HG02981 (cell line): ENCODE measurements around the gene PVRIG.
"Not testable (repeated sequence)": the region's sequence is repeated elsewhere in the genome, so short reads cannot be mapped to it uniquely, and the experiment has no call there.

ENCODE experiments used
- ATAC-seq: cut with Tn5 transposase; IDR thresholded peaks from one replicate; pipeline ENCODE4 v1.9.1; 2021; ENCODE audit warnings: mild to moderate bottlenecking, moderate library complexity; ENCODE audit not compliant: unreplicated experiment

PVRIG gene

DNA sequence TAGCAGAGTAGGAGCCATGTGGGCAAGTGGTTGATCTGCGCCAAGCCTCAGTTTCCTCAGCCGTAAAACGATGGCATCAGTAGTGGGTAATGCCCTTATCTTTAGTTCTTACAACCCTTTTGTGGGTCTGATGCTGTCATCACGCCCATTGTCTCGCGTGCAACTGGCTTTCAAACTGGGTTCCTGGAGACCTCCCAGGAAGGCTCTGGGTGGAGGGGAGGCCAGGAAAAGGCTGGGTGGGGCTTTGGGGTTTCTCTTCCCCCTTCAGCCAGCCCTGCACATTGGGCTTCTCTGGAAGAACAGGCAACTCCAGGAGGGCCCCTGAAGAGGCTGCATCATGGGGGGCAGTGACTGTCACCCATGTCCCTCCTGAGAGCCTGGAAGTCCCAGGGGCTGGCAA is 5.1 kb downstream of the PVRIG start:
- ATAC-seq: not testable (repeated sequence)

DNA sequence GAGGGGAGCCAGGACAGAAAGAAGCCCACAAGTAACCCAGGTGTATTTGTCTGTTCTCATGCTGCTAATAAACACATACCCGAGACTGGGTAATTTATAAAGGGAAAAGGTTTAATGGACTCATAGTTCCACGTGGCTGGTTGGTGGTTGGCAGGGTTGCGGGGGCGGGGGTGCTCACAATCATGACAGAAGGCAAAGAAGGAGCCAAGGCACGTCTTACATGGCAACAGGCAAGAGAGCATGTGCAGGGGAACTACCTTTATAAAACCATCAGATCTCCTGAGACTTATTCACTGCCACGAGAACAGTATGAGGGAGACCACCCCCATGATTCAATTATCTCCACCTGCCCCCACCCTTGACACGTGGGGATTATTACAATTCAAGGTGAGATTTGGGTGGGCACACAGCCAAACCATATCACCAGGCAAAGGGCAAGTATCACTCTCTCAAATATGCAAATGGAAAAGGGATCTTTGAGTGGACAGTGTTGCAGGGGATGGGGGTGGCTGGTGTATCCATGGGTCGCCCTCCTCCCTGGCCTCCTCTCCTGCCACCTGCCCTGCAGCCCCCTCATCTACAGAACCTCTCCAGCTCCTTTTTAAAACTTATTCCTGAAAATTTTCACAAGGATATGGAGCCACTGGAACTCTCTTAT is 15.0 kb downstream of the PVRIG start:
- ATAC-seq: not testable (repeated sequence)

GRCh38 chr7:100239975-100240374 is 20.2 kb downstream of the PVRIG start:
- ATAC-seq: not testable (repeated sequence)

DNA sequence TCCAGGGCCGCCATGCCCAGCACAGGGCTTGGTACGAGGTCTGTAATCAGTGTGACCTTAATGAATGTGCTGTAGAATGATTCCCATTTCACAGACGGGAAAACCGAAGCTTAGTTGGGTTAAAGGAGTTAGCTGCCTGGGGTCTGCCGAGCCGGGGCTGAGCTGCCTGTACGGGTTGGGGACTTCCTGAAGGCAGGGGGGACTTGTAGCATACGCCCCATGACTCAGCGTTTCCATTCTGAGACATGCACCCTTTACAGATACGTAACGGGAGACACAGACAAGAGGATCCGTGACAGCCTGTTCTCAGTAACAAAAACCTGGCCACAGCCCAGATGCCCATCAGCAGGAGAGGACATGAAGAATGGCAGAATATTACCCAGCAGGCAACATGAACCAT is 23.6 kb downstream of the PVRIG start:
- not testable (repeated sequence) for ATAC-seq

- not testable (repeated sequence) for ATAC-seq
Measured at GRCh38 chr7:100244988-100245605, 25.3 kb downstream of the PVRIG start.

DNA sequence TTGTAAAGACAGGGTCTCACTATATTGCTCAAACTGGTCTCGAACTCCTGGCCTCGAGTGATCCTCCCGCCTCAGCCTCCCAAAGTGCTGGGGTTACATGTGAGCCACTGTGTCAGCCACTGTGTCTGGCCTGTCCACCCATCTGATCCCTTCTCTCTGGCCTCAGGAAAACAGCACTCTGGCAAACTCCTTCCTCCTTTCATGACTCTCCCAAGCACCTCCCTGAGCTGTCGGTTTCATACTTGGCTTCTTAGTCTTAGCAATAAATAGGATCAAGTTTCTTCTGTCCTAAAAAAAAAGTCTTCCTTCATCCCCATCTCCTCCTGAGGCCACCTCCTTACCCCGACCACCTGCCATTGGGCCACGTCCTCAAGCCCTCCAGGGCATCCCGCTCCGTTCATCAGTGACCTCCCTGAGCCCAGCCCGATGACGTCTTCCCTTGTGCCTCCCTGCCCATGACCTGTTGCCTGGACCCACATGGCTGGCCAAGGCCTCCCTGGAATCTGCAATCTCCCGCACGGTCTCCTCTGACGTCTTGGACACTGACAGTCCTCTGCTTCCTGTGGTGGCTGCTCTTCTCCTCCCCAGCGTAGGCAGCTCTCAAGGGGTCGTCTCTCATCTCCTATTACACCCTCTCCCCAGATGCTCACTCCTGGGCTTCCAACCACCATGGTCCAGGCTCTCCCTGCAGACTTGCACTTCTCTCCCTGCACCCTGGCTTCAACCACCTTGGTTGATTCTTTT is 26.5 kb downstream of the PVRIG start:
- not testable (repeated sequence) for ATAC-seq

DNA sequence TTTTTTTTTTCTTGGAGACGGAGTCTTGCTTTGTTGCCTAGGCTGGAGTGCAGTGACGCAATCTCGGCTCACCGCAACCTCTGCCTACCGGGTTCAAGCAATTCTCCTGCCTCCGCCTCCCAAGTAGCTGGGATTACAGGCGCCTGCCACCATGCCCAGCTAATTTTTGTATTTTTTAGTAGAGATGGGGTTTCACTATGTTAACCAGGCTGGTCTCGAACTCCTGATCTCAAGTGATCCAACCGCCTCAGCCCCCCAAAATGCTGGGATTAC is 27.1 kb downstream of the PVRIG start:
- ATAC-seq: not testable (repeated sequence)

DNA sequence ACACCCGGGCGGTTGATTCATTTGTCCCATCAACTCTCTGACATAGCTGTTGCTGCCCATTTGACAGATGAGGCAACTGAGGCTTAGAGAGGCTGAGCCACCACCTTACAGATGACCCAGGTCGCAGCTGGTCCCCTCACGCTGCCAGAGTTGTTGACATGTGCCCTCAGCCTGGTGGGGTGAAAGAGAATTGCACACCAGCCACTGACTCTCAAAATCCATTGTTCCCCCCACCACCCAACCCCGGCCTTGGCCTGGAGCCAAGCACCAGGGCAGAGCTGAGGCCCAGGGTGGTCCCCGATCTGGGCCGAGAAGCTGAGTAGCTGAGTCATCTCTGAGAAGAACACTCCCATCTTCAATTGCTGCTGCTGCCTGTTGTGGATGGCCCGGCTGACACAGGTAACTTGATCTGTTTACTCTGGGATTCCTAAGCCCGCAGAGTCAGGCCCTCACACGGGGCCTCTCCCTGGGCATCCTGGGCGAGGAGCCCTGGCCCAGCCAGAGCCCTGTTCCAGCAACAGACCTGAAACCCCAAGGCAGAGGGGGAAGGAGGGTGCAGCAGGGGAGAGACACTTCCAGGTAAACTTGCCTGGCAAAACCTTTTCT is 27.5 kb downstream of the PVRIG start:
- ATAC-seq: no peak

GRCh38 chr7:100248483-100248882 is 28.7 kb downstream of the PVRIG start:
- no peak for ATAC-seq

- ATAC-seq: no peak
Measured at GRCh38 chr7:100257017-100257416, 37.3 kb downstream of the PVRIG start.

DNA sequence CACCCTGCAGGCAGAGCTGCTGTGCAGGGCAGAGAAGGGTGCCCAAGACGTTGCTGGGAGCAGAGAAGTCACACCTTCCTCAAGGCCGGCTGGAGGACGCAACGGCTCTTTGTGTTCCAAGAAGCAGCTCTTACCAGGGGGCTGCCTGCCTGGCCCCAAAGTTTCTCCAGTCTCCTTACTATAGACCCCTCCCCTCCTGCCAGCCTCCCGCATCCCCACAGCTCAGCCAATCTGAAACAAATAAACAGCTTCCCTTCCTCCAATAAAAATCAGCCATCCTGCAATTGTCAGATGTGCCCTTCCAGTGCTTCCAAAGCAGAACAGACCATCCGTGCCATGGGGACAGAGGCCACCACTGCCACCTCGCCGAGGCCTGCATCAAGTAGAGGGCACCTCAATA is 40.2 kb downstream of the PVRIG start:
- ATAC-seq: not testable (repeated sequence)

- ATAC-seq: not testable (repeated sequence)
Measured at GRCh38 chr7:100262896-100263295, 43.1 kb downstream of the PVRIG start.

GRCh38 chr7:100264223-100264622 is 44.5 kb downstream of the PVRIG start:
- not testable (repeated sequence) for ATAC-seq

DNA sequence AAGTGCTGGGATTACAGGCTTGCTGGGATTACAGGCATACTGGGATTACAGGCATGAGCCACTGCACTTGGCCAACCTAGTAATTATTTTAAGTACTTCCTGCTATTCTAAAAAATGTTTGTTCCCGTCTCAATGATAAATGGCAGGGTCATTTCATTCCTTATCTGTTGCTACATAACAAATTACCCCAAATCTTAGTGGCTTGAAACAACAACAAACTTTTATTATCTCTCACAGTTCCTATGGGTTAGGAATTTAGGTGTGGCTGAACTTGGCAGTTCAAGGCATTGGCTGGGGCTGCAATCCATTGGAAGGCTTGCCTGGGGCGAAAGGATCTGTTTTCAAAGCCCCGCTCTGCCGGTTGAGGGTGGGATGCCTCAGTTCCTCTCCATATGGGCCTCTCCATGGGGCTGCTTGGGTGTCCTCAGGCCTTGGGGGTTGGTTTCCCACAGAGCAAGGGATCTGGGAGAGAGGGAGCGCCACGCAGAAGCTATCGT is 45.0 kb downstream of the PVRIG start:
- not testable (repeated sequence) for ATAC-seq

DNA sequence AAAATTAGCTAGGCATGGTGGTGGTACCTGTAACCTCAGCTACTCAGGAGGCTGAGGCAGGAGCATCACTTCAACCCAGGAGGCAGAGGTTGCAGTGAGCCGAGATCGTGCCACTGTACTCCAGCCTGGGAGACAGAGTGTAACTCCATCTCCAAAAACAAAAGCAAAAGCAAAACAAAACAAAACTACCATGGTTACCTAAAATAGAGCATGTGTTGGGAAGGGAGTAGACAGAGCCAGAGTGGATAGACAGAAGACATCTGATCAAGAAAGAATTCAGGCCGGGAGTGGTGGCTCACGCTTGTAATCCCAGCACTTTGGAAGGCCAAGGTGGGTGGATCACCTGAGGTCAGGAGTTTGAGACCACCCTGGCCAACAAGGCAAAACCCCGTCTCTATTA is 46.1 kb downstream of the PVRIG start:
- not testable (repeated sequence) for ATAC-seq

DNA sequence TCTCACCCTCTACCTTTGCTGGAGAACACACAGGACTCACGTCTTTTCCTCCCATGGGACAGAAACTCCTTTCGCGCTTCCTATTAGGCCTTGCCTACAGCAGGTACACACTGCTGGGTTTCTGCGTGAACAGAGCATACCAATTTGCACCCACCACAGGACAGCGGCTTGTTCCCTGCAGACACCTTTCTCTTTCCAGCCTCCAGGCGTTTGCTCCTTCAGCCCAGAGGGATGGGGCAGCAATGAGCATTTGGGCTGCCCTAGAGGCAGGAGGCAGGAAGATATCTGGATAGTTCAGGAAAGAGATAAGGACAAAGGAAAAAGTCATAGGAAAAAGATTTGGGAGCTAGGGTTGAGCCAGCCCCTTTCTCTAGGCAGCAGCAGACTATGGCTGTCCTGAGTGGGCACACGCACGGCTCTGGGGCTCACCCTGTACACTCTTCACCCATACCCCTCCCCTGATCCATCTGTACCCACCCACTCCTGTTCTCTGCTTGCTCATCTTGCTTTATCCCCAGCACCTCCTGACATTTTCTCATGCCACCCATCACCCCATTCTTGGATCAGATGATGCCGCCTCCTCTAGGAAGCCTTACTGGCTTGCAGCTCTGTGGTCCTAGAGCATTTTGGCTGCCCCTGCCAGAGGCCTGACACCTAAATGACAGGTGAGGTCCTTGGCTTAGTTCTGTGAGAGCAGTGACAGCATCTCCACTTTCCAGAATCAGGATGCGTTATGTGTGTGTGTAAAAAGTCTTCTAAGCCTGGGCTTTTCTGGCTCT is 47.0 kb downstream of the PVRIG start:
- ATAC-seq: no peak

DNA sequence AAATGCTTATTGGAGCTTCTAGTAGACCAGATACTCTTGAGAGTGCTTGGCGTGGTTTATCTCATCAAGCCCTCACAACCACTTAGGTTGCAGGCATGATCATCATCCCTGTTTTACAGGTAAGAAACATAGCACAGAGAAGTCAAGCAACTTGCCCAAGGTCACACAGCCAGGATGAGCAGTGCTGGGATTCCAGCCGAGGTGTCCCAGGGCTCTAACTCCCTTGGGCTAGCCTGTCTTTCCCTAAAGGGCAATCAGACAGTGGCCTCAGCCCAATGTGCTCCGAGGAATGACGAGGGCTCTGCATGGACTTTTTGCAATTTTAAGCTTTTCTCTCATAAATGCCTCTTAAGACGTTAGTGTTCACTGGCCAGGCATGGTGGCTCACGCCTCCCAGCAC is 47.9 kb downstream of the PVRIG start:
- no peak for ATAC-seq

GRCh38 chr7:100268882-100269281 is 49.1 kb downstream of the PVRIG start:
- not testable (repeated sequence) for ATAC-seq

GRCh38 chr7:100269306-100270045 is 49.7 kb downstream of the PVRIG start:
- ATAC-seq: not testable (repeated sequence)
